T-helper 2 cell treated with Interferon-gamma antibody and Interleukin-4, amounts not matched to agents 5 μg/mL and 100 μg/mL, for 36 hours (primary cell): Measurements from ENCODE around the gene PARM1.

Experiments
- DNase-seq: peaks from one replicate; pipeline ENCODE4 v3.0.0; 2021; ENCODE audit warnings: low spot score
- H3K27ac Mint-ChIP-seq: one replicate; pipeline ENCODE4 v1.8.0; 2021; ENCODE audit warnings: mild to moderate bottlenecking, mixed read lengths
- H3K27me3 Mint-ChIP-seq: one replicate; pipeline ENCODE4 v1.8.0; 2021; ENCODE audit warnings: low read depth, mixed read lengths
- H3K36me3 Mint-ChIP-seq: one replicate; pipeline ENCODE4 v1.8.0; 2021; ENCODE audit warnings: low read depth, mixed read lengths
- H3K4me1 Mint-ChIP-seq: one replicate; pipeline ENCODE4 v1.8.0; 2021; ENCODE audit warnings: low read depth, mixed read lengths
- H3K4me3 Mint-ChIP-seq: one replicate; pipeline ENCODE4 v1.8.0; 2022; ENCODE audit warnings: mild to moderate bottlenecking, moderate library complexity, mixed read lengths
- H3K9me3 Mint-ChIP-seq: one replicate; pipeline ENCODE4 v1.8.0; 2021; ENCODE audit warnings: mixed read lengths

PARM1 gene

DNA sequence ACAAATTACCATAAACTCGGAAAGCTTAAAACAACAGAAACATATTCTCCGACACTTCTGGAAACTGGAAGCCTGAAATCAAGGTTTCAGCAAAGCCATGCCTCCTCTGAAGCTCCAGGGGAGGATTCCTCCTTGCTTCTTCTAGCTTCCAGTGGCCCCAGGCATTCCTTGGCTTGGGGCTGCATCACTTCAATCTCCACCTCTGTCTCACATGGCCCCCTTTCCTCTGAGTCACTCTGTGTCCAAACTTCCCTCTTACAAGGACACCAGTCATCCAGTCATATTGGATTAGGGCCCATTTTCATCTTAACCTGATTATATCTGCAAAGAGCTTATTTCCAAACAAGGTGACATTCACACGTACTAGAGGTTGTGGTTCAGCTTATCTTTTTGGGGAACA lies 17.3 kb downstream of the PARM1 start:
- Mint-ChIP-seq H3K27ac (no peak overlapping the region), H3K4me3 (no peak overlapping the region), H3K9me3 (no peaks in the 10 kb centered on the region), H3K36me3 (no peaks in the 10 kb centered on the region), H3K4me1 (no peaks in the 10 kb centered on the region), H3K27me3 (no peaks in the 10 kb centered on the region)
- DNase-seq: no peak

DNA sequence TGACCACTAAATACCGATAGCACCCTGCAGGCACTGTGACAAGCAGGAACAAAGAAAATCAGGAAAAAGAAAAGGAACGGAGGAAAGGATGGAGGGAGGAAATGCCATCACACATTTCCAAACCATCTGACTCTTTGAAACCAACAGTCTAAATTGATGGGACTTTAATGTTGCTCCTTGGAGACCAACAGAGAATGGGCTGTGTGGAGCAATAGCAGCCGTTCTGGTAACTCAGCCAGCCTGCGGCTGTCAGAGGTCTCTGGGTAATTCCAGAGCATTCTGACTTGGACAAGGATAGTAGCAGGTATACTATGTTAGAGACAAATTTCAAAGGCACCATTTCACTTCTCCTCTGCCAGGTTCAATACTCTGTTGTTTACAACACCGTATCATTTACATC lies 18.0 kb downstream of the PARM1 start:
- Mint-ChIP-seq H3K4me3 (no peak overlapping the region), H3K9me3 (no peaks in the 10 kb centered on the region), H3K36me3 (no peaks in the 10 kb centered on the region), H3K27ac (no peak overlapping the region), H3K27me3 (no peaks in the 10 kb centered on the region), H3K4me1 (no peaks in the 10 kb centered on the region)
- no peak for DNase-seq

DNA sequence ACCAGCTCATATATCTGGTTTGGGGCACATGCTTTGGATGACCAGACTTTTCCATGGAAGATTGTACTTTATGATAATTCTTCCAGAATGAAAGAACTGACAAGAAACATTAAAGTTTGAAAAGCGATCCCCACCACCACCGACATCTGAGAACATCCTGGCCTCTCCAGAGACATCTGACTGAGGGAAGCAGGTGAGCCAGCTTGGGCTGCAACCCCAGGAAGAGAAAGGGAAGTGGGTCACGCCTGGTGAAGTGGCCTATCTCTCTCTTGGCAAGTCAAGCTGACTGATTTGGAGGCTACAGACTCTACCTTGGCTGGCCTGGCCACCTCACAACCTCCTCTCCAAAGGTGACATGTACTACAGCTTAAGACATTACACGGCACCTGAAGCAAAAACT lies 20.7 kb downstream of the PARM1 start:
- Mint-ChIP-seq H3K36me3 (no peaks in the 10 kb centered on the region), H3K27me3 (no peaks in the 10 kb centered on the region), H3K27ac (no peak overlapping the region), H3K4me1 (no peaks in the 10 kb centered on the region), H3K9me3 (no peaks in the 10 kb centered on the region), H3K4me3 (no peak overlapping the region)
- no peak for DNase-seq

DNA sequence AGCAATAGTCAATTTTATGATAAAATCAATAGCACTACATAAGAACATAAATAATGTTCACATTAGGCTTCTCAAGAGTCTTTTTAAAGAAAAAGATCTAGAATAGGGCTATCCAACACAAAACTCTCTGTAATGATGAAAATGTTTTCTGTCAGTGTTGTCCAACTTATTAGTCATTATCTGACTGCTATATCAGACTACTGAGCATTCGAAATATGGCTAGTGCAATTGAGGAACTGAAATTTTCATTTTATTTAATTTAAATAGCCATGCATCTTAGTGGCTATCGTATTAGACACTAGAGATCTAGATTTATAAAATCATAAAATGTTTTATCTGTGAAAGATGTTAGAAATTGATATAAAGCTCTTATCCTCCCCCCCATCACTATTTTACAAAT lies 26.0 kb downstream of the PARM1 start:
- Mint-ChIP-seq H3K27me3 (no peaks in the 10 kb centered on the region), H3K4me3 (no peak overlapping the region), H3K36me3 (no peaks in the 10 kb centered on the region), H3K9me3 (no peaks in the 10 kb centered on the region), H3K27ac (no peak overlapping the region), H3K4me1 (no peaks in the 10 kb centered on the region)
- DNase-seq: no peak

DNA sequence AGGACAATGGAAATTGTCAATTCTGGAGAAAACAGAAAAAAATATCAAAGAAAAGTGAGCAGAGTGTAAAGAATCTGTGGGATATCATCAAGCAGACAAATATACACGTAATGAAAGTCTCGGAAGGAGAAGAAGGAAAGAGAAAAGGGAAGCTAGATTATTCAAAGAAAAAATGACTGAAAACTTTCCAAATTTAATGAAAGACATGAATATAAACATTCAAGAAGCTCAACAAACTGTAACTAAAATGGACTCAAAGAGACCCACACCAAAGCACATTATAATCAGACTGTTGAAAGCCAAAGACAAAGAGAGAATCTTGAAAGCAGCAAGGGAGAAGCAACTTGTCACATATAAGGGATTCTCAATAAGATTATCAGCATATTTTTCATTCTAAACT lies 28.3 kb downstream of the PARM1 start:
- no peaks in the 10 kb centered on the region for H3K36me3 Mint-ChIP-seq
- H3K4me1 Mint-ChIP-seq: no peaks in the 10 kb centered on the region
- no peak overlapping the region for H3K27ac Mint-ChIP-seq
- no peaks in the 10 kb centered on the region for H3K27me3 Mint-ChIP-seq
- H3K4me3 Mint-ChIP-seq: no peak overlapping the region
- H3K9me3 Mint-ChIP-seq: no peaks in the 10 kb centered on the region
- DNase-seq: no peak

DNA sequence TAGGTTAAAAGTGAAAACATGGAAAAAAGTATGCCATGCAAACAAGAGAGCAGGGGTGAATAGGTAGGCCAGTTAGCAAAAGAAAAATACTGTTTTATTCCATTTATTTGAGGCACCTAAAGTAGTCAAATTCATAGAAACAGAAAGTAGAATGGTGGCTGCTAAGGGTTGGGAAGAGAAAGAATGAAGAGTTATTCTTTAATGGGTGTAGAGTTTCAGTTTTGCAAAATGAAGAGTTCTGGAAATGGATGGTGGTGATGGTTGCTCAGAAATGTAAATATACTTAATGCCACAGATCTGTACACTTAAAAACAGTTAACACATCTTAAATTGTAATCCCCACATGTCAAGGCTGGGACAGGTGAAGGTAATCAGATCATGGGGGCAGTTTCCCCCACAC lies 29.7 kb downstream of the PARM1 start:
- no peak overlapping the region for H3K4me3 Mint-ChIP-seq
- no peaks in the 10 kb centered on the region for H3K27me3 Mint-ChIP-seq
- H3K9me3 Mint-ChIP-seq: no peaks in the 10 kb centered on the region
- H3K4me1 Mint-ChIP-seq: no peaks in the 10 kb centered on the region
- no peaks in the 10 kb centered on the region for H3K36me3 Mint-ChIP-seq
- DNase-seq: no peak
- no peak overlapping the region for H3K27ac Mint-ChIP-seq

DNA sequence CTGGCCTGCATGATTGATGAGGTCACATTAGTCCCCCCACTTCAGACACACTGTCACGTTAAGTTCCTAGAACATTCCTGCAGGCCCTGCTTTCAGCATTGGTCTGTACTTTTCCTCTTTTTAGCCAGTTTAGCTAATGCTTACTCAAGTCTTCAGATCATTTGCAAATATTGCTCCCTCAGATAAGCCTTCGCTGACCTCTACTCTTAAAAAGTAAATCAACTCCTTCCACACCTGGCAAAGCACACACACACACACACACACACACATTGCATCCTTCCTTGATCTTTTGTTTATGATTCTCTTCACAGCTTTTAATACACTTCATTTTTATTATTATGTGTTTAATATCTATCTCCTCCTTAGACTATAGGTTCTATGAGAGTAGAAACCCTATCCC lies 31.4 kb downstream of the PARM1 start:
- no peaks in the 10 kb centered on the region for H3K4me1 Mint-ChIP-seq
- no peaks in the 10 kb centered on the region for H3K36me3 Mint-ChIP-seq
- DNase-seq: no peak
- no peaks in the 10 kb centered on the region for H3K27me3 Mint-ChIP-seq
- H3K4me3 Mint-ChIP-seq: no peak overlapping the region
- no peak overlapping the region for H3K27ac Mint-ChIP-seq
- H3K9me3 Mint-ChIP-seq: no peaks in the 10 kb centered on the region

DNA sequence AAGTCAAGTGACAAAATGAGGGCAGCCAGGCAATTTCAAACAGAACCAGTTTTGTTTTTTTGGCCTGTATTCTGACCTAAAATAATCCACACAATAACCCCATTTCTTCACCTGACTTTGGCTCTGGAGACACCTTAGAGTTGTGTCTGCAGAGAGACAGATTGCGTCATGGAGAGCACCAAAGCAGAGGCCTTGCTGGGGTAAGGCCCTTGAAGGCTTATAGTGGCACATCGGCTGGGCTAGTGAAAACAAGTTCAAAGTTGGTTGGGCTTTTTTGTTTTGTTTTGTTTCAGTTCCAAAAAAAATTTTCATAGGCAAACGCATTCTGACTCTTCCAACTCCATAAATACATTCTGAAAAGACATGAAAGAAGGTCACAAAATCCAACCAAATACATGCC lies 34.4 kb downstream of the PARM1 start:
- H3K27ac Mint-ChIP-seq: no peak overlapping the region
- no peaks in the 10 kb centered on the region for H3K9me3 Mint-ChIP-seq
- peaks cover 2% of the 10 kb centered on the region for H3K4me1 Mint-ChIP-seq
- no peak overlapping the region for H3K4me3 Mint-ChIP-seq
- no peak for DNase-seq
- H3K27me3 Mint-ChIP-seq: no peaks in the 10 kb centered on the region
- H3K36me3 Mint-ChIP-seq: no peaks in the 10 kb centered on the region

DNA sequence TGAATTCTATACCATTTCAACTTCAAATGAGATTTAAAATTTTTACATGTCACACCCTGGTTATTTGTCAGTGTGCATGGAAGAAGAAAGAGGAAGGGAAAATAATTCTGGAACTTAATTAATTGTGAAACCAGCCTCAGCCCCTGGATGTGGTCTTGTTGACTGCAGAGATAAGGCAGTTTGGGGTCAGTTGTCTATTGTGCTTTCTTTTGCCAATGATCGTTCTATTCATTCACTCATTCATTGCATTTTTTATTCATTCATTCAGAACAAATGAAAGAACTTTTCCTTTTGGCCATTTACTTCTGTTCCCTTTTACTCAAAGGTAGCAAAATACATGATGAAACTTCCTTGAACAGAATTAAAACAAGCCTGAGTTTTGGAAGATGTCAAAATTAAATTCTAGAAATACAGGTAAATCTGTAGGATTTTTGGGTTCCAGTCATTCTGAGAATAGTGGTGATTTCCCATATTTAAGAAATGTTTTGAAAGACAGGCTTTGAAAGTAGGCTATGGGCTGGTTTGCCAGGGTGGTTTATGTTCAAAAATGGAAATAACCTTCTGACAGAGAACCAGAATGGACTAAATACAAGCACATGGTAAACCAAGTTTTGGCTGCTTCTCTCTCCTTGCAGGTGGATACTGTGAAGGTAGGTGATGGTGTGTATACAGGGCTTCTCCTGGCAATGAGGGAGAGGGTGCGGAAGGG lies 35.7 kb downstream of the PARM1 start:
- Mint-ChIP-seq H3K4me3 (no peak overlapping the region), H3K27ac (no peak overlapping the region), H3K4me1 (peaks cover 2% of the 10 kb centered on the region), H3K9me3 (no peaks in the 10 kb centered on the region), H3K36me3 (no peaks in the 10 kb centered on the region), H3K27me3 (no peaks in the 10 kb centered on the region)
- no peak for DNase-seq

DNA sequence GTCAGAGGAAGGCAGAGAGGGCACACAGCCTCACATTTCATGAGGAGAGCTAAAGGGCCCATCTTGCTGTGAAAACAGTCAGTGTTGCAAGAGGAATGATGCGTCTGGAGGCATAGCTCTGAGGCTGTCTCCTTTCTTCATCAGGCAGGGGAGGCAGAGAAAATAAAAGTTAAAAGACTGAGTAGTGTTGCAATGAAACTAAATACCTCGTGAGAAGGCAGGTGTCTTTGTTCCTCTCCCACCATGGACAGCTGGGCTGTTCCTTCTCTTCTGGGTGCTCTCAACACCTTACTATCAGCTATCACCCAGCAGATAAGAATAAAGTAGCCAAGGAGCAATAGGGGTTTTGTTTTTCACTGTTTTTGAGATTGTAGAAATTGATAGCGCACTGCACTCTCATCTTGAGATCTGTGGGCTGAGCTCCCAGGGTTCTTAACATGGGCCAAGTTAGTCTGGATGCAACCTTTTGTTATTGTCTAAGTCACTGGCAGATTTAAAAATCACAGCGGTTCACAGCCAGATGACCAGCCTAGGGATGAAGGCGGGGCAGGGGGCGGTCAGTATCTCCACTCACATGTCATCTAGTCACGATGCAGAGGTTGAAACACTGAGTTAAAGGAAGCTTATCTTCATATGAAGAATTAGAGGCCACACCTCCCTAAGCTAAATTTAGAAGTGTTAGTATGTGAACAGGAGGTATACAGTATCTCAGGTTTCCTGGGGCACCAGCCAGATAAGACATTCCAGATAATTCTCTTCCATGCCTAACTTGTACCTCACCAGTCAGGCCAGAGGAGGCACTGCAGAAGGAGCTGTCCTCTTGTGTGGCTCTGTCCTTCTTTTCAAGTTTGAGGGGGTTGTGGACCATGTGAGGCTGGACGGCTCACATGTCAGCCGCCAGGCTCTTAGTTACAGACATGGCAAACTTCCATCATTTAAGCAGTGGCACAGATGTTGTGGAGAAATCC lies 36.9 kb downstream of the PARM1 start:
- Mint-ChIP-seq H3K4me1 (peaks cover 2% of the 10 kb centered on the region), H3K27ac (no peak overlapping the region), H3K36me3 (no peaks in the 10 kb centered on the region), H3K9me3 (no peaks in the 10 kb centered on the region), H3K4me3 (no peak overlapping the region), H3K27me3 (no peaks in the 10 kb centered on the region)
- DNase-seq: no peak

DNA sequence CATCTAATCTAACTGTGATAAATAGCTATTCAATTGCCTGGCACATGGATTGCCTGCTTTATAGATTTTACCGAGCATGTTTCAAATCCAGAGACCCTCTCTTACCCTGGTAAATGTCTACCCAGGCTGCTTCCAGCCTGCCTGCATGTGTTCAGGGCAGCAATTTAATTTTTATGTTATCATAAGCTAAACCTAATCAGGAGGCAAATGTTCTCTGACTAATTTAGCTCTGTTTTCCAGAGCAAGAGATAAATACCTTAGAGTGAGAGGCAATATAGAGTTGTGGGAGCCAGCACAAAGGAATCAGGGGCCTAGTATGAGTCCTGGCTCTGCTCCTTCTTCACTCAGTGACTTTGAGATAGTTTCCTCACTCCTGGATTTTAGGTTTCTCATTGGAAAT lies 37.7 kb downstream of the PARM1 start:
- no peak overlapping the region for H3K27ac Mint-ChIP-seq
- H3K36me3 Mint-ChIP-seq: no peaks in the 10 kb centered on the region
- no peaks in the 10 kb centered on the region for H3K27me3 Mint-ChIP-seq
- H3K9me3 Mint-ChIP-seq: no peaks in the 10 kb centered on the region
- H3K4me3 Mint-ChIP-seq: no peak overlapping the region
- peaks cover 2% of the 10 kb centered on the region for H3K4me1 Mint-ChIP-seq
- DNase-seq: no peak

DNA sequence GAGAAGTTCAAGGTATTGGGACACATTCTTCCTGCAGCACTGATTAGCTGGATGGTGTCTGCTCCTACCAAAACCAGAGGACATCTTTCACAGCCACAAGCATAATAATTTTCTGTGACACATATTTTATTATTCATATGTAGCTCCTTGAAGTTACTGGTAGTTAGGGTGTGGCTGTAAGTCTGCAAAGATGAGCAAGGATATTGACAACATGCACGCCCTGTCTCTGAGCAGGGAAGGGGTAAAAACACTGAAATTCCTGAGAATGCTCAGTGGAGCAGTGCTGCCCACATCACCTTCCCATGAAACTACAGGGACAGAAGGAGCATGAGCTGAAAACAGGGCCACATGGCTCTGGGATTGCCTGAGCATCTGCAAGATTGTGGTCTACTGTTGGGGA lies 38.9 kb downstream of the PARM1 start:
- H3K9me3 Mint-ChIP-seq: no peaks in the 10 kb centered on the region
- no peak overlapping the region for H3K4me3 Mint-ChIP-seq
- peaks cover 2% of the 10 kb centered on the region for H3K4me1 Mint-ChIP-seq
- no peak overlapping the region for H3K27ac Mint-ChIP-seq
- no peak for DNase-seq
- H3K27me3 Mint-ChIP-seq: no peaks in the 10 kb centered on the region
- no peaks in the 10 kb centered on the region for H3K36me3 Mint-ChIP-seq

DNA sequence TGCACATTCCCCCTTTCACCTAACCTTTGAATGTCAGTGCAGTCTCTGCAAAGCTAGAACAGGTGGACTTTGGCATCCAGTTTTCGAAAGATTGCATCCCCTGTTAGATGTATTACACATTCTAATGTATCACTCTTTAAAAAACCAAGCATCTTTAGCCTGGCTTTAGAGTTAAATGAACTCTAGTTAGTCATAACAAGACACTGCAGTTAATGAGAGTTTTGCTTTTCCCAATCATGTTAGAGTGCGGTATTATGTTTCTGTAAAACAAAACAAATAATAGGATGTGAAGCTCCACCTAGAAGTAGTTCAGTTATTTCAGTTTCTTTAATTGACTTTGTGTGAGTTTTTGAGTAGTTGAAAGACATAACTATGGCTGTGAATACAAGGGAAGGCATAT lies 42.2 kb downstream of the PARM1 start:
- H3K27me3 Mint-ChIP-seq: no peaks in the 10 kb centered on the region
- H3K36me3 Mint-ChIP-seq: no peaks in the 10 kb centered on the region
- no peak for DNase-seq
- H3K4me1 Mint-ChIP-seq: no peaks in the 10 kb centered on the region
- H3K9me3 Mint-ChIP-seq: peaks cover 11% of the 10 kb centered on the region
- no peak overlapping the region for H3K27ac Mint-ChIP-seq
- H3K4me3 Mint-ChIP-seq: no peak overlapping the region

DNA sequence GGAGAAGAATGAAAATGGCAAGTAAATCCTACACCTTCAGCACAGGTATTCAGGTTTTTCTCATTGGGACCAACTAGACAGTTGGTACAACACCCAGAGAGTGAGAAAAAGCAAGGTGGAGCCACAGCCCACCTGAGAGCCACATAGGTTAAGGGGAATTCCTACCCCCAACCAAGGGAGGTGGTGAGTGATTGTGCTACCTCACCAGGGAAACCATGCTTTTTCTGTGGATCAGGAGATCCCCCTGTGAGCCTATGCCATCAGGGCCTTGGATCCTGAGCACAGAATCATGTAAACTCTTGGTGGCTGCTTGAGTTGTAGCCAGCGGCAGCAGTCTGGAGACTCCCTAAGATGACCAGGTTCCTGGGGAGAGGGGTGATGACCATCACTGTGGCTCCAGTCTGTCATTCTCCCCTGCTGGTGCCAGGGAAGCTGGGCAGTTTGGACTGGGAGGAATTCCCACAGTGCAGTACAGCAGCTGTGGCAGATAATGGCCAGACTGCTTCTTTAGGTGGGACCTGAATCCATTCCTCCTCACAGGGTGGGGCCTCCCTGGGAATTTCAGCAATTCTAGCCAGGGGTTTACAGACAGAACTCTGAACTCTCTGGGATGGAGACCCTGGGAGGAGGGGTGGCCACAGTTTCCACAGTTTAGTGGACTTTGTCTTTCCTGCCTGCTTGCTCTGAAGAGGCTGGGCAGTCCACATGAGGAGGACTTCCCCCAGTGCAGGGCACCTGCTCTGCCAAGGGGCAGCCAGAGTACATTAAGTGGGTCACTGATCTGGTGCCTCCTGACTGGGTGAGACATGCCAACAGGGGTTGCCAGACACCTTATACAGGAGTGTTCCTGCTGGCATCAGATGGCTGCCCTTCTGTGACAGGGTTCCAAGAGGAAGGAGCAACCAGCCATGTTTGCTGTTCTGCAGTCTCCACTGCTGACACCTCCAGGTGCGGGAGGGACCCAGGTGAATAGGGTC lies 43.2 kb downstream of the PARM1 start:
- no peaks in the 10 kb centered on the region for H3K27me3 Mint-ChIP-seq
- H3K4me1 Mint-ChIP-seq: no peaks in the 10 kb centered on the region
- DNase-seq: no peak
- peaks cover 13% of the 10 kb centered on the region for H3K9me3 Mint-ChIP-seq
- no peak overlapping the region for H3K4me3 Mint-ChIP-seq
- no peak overlapping the region for H3K27ac Mint-ChIP-seq
- no peaks in the 10 kb centered on the region for H3K36me3 Mint-ChIP-seq
